HepG2 (cell line): Measurements from ENCODE around the gene TTYH1. TPM values are rescaled to one million over a fixed set of nuclear protein-coding genes. Genes with fewer than 3 reads are reported as not detected.

Source experiments
- AKAP8 ChIP-seq: sonication (generic); formaldehyde crosslinking; IDR thresholded peaks from 2 replicates; pipeline ENCODE4 v1.5.1; 2020; ENCODE audit warnings: mild to moderate bottlenecking, missing genetic modification reagents
- CHCHD3 ChIP-seq: sonication (generic); formaldehyde crosslinking; IDR thresholded peaks from 2 replicates; pipeline ENCODE4 v1.8.0; 2022; ENCODE audit warnings: mild to moderate bottlenecking, missing genetic modification reagents, moderate library complexity
- MAFG ChIP-seq: sonication (generic); formaldehyde crosslinking; IDR thresholded peaks from 2 replicates; pipeline ENCODE4 v1.5.1; 2020; ENCODE audit warnings: mild to moderate bottlenecking, missing genetic modification reagents
- MLXIP ChIP-seq: sonication (generic); formaldehyde crosslinking; IDR thresholded peaks from 2 replicates; pipeline ENCODE4 v1.9.0; 2021; ENCODE audit warnings: missing genetic modification reagents, borderline replicate concordance
- PHF8 ChIP-seq: sonication (generic); formaldehyde crosslinking; IDR thresholded peaks from 2 replicates; pipeline ENCODE4 v1.5.0; 2020; ENCODE audit warnings: missing genetic modification reagents
- REL ChIP-seq: sonication (generic); formaldehyde crosslinking; conservative IDR thresholded peaks from 2 replicates; pipeline ENCODE4 v1.8.0; 2022; ENCODE audit warnings: mild to moderate bottlenecking, missing genetic modification reagents, moderate library complexity
- RORA ChIP-seq: sonication (generic); formaldehyde crosslinking; IDR thresholded peaks from 2 replicates; pipeline ENCODE4 v1.5.0; 2020; ENCODE audit warnings: mild to moderate bottlenecking, missing genetic modification reagents, moderate library complexity
- SNAPC5 ChIP-seq: sonication (generic); formaldehyde crosslinking; IDR thresholded peaks from 2 replicates; pipeline ENCODE4 v1.8.1; 2023; ENCODE audit warnings: mild to moderate bottlenecking, missing genetic modification reagents, borderline replicate concordance
- SRSF4 ChIP-seq: fragments of 200-400 bp; formaldehyde crosslinking; IDR thresholded peaks from one replicate; pipeline ENCODE4 v1.6.1; 2018; ENCODE audit warnings: mild to moderate bottlenecking, low read depth, low read length, moderate library complexity; ENCODE audit not compliant: poor library complexity, severe bottlenecking
- ZNF274 ChIP-seq: sonication (generic); formaldehyde crosslinking; IDR thresholded peaks from 2 replicates; pipeline ENCODE4 v1.5.1; 2020; ENCODE audit warnings: mild to moderate bottlenecking, missing genetic modification reagents
- ZNF280D ChIP-seq: sonication (generic); formaldehyde crosslinking; IDR thresholded peaks from 2 replicates; pipeline ENCODE4 v1.5.1; 2020; ENCODE audit warnings: mild to moderate bottlenecking, missing genetic modification reagents
- ZNF318 ChIP-seq: sonication (generic); formaldehyde crosslinking; IDR thresholded peaks from 2 replicates; pipeline ENCODE4 v1.4.0; 2020; ENCODE audit warnings: mild to moderate bottlenecking, missing genetic modification reagents
- polyA plus RNA-seq, 8 experiments: library from polyadenylated mRNA; depleted of rRNA in 3 of 8; stranded (reverse) in 7 of 8; unstranded in 1 of 8; fragments of >200 nt; fragmentation: Illumina TruSeq in 4 of 8; extraction: Trizol in 4 of 8; gene quantifications; 2 replicates each; pipeline versions ENCODE4 v1.2.1 to v1.2.3, GENCODE V29; 2011 to 2016; ENCODE audit warnings: low read depth in 4 of 8, missing spikeins in 1 of 8, mixed read lengths in 1 of 8; ENCODE audit not compliant: insufficient read depth in 1 of 8
- total RNA-seq, 5 experiments: library from RNA; depleted of rRNA; stranded (reverse); fragments of >200 nt; fragmentation: Illumina TruSeq; extraction: Trizol; gene quantifications; 2 replicates each; pipeline ENCODE4 v1.2.3, GENCODE V29; 2016; ENCODE audit warnings: low read depth in 1 of 5
- TF ChIP-seq, protein P1 (sequence below): sonication (generic); formaldehyde crosslinking; conservative IDR thresholded peaks from 2 replicates; pipeline ENCODE4 v1.8.0; 2022; ENCODE audit warnings: low read depth, missing genetic modification reagents

The TTYH1 gene
- total and polyA plus RNA-seq, 2 of the 13 experiments (the other 11 are each of a cell fraction or from before 2014, with no cell fraction given), result 6.9 to 19.9 TPM

- TF ChIP-seq ZNF318 (CRISPR knock-in tag) (no peak), ZNF280D (CRISPR knock-in tag) (0 out of 2 replicates have a peak, but pooled peaks have one; percentile 2), SNAPC5 (CRISPR knock-in tag) (no peak), MAFG (CRISPR knock-in tag) (no peak), ZNF274 (CRISPR knock-in tag) (no peak; the same call in 1 of the 2 replicates), AKAP8 (CRISPR knock-in tag) (no peak), REL (no peak), PHF8 (CRISPR knock-in tag) (peak; percentile 54; the same call in 1 of the 2 replicates), RORA (CRISPR knock-in tag) (no peak), CHCHD3 (CRISPR knock-in tag) (no peak), MLXIP (CRISPR knock-in tag) (no peak), SRSF4 (no peak)
- TF ChIP-seq, protein P1, sequence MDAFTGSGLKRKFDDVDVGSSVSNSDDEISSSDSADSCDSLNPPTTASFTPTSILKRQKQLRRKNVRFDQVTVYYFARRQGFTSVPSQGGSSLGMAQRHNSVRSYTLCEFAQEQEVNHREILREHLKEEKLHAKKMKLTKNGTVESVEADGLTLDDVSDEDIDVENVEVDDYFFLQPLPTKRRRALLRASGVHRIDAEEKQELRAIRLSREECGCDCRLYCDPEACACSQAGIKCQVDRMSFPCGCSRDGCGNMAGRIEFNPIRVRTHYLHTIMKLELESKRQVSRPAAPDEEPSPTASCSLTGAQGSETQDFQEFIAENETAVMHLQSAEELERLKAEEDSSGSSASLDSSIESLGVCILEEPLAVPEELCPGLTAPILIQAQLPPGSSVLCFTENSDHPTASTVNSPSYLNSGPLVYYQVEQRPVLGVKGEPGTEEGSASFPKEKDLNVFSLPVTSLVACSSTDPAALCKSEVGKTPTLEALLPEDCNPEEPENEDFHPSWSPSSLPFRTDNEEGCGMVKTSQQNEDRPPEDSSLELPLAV (CRISPR knock-in tag), result no peak
Measured at GRCh38 chr19:54463531-54464043, 48.3 kb downstream of the TTYH1 start, which contains the start of gene LENG9 (continued).
